ENCODE results near the gene COASY.

COASY gene

DNA sequence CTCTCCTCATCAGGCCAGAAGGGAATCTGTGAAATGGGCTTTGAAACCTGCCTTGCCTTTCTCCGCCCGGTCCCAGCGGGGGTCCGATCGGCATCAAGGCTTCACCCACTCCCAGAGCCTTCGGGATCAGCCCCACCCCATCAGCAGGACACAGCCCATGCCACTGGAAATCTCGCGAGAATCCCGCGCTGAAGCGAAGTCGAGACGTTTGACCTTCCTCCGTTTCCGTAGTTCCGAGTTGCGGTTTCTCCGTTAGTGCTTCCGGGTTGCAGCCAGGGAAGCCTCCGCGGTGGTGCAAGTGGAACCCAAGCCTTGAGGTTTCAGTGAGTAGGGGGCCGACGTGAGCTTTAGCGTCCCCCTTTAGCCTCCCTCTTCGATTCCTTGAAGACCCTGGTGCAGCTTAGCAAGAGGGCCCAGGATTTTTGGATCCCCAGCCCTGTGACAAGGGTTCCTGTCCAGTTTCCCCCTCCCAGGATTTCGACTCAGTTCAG, at the start of gene COASY:
Gene COASY (plus strand): TSS at position 252 of the 491 bp plus-strand sequence. CDS start 475 bp downstream, outside the sequence.
- DNase-seq: peak; percentile 96

DNA sequence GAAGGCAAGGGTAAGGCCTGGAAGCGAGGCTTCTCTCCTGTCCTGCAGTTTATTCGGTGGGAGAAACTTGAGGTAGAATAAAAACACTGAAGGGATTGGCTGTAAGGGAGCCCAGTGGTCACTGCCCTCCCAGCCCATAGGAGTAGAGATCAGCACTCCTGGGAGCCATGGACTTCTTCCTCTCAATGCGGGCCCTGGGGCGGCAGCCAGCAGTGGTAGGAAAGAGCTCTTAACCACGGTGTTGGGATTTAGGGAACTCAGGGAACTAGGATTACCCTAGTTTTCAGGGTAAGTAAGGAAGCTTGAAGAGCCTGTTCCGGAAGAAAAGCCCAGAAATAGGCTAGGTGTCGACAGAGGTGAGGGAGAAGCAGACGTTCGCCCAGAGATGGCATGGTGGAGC, 49.7 kb upstream of the COASY start:
- DNase-seq: no peak

DNA sequence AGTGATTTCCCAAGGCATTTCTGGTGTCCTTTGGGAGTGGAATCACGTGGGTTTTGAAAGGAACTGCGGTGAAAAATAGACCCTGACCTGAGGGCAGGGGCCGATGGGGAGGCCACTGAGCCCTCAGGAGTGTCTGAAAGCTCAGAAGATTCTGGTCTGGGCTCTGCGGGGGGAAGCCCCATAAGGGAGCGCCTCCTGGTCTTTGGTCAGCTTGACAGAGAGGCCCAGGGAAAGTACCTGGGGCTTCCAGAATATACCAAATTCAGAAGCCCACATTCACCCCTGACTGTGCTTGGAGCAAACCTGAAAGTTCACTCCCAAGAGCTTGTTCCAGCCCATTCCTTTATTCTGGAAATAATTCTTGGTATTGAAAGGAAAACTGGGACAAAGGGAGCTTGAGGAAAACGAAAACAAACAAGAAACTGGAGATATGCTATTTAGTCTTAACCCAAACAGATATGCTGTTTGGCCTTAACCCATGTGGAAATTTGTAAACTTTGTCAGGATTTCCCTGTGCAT, 49.2 kb upstream of the COASY start:
- no peak for DNase-seq

DNA sequence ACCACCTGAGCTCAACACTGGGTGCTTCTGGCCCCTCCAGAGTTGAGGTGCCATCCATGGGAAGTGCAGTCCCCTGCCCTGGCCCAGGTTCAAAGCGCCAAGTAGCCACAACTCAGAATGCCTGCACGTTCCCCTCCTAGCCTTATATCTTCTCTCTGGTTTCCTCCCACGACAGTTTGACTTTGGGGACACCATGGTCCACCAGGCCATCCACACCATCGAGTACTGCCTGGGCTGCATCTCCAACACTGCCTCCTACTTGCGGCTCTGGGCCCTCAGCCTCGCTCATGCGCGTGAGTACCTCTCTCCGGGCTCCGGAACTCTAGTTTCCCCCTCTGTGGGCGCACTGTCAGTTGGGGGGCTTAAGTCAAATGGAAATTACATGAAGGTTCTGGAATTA, 48.3 kb upstream of the COASY start:
- no peak for DNase-seq

DNA sequence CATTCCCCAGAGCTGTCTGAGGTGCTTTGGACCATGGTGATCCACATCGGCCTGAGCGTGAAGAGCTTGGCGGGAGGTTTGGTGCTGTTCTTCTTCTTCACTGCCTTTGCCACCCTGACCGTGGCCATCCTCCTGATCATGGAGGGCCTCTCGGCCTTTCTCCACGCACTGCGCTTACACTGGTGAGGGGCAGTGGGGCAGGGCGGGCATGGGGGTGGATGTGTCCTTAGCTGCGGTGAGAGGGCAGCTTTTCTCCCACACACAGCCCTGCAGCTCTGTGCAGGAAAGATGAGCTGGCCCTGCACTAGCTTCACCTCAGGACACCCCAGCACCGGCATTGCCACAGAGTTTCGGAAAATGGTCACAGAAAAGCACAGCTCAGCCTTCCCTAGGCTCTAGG, 47.7 kb upstream of the COASY start:
- DNase-seq: no peak

DNA sequence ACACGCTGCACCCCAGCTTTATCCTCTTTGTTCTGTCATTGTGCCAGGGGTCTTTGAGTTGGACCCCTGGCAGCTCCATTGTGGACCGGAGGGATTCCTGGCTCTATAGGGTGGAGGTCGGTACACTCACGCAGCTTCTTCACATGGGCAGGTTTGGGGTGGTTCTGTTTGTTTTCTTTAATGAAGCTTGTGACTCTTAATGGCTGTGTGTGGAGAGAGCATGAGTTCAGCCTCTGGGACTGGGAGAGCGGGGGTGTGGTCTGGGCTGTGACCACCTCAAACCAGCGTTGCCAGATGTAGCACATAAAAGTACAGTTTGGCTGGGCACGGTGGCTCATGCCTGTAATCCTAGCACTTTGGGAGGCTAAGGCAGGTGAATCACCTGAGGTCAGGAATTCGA, 47.1 kb upstream of the COASY start:
- no peak for DNase-seq

DNA sequence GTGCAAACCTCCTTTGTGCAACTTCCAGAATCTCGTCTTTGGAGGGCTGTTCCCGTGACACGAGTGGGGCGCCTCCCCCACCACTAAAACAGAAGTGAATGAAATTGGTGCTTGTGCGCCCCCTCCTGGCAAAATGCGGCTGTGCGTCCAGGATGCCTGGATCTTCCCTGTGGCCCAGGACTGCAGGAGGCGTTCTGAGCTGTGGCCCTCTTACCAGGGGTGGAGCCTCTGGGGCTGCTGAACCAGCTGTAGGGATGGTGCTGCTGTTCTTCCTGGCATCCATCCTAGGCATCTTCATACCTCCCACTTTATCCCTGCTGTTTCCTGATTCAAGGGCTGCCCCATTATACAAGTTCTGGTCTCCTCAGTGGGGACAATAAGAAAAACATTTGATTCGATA, 44.4 kb upstream of the COASY start:
- DNase-seq: peak; percentile 78

DNA sequence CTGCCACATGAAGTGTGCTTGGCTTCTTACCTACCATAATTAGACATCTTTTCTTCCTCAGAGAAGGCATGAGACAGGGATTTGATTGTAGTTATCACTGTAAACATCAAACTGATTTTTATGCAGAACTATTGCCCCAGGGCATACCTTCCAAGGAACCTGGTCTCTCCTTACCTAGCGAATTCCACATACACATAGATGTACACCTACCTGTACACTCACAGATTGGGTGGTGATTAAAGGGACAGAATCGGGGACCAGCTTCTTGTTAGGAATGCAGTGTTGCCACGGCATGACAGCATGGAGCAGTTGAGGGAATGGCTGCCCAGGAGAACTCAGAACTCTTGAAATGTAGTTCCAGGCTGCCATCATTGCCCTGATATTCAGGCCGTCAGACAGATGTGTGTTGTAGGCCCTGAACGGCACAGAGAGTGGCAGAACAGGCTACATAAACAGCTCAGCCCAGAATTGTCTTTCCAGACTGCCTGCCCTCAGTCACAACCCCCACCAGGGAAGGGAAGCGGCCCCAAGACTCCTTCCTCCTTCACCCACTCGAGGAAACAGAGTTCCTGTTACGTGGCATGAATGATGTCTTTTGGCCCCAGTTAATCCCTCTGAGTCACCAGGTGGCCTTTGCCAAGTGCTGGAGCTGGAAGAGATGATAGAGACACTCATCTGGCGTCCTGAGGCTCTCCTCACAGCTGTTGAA, 43.7 kb upstream of the COASY start:
- no peak for DNase-seq

DNA sequence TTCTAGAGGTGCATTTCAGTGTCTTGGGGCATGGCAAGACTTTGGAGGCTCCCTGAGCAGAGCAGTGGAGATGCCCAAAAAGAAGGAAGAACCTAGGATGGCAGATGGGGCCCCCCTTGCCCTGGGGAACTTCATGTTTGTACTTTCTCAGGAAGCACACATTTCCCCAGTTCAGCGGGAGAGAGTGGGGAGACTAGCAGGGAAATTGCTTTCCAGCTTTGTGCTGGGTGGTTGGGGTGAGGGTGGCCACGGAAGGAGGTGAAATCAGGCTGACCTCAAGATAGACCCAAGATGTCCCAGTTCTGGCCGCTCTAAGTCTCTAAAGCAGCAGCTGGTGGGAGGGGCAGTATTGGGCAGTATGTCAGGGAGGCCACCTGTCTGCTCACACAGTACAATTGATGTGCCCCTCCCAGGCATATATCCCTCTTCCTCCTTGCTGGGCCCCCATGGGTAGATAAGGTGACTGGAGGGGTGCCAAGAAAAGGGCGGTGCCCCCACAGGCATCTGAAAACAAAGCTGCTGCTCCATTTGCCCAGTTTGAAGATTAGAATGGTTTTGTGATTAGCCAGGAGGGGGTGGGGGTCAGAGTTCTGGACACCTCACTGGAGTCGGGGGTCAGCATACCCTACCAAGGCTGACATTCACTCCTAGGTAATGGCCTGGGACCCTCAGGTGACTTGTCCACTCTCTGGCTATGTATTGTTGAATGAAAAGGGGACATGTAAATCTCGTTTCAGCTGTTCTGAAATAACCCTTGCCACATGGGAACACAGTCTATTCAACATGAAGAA, 43.0 kb upstream of the COASY start:
- DNase-seq: no peak

DNA sequence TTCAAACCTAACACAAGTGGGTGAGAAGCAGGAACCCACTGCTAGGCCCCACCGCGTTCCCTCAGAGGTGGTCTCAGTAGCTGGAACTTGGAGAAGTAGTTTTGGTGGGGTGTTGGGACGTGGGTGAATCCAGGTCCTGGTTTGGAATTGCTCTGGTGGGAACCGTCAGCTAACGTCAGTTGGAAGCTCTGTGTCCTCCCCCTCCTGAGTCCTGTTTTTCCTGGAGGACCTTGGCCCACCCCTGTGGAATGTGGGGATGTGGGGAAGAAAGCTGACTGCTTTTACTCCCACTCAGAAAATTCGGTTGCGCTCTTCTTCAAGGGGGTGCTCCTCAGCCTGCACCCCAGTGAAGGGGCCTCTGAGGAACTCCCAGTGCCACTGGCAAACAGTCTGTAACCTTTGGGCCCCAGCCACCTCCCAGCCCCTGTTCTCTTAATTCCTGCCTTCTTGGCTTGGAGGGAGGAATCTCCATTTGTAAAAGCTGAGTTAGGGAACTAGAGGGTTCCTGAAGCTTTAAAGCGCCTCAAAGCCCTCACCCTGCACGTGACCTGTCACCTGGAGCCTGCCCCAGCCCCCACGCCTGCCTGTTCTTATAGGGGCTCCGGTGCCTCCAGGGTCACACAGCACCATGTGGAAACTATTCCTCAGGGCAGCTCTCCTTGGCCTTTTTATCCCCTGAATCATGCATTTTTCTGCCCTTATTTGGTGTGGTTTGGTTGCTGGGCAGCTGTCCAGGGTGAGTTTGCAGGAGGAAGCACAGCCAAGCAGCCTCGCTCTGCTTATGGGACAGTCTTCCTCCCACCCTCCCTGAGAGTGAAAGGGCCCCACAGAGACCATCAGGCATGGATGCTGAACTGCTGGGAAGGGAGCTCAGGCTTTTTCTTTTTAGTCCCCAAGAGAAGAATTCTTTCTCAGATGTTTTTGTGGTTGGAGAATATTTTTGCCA, 42.1 kb upstream of the COASY start:
- DNase-seq: no peak

DNA sequence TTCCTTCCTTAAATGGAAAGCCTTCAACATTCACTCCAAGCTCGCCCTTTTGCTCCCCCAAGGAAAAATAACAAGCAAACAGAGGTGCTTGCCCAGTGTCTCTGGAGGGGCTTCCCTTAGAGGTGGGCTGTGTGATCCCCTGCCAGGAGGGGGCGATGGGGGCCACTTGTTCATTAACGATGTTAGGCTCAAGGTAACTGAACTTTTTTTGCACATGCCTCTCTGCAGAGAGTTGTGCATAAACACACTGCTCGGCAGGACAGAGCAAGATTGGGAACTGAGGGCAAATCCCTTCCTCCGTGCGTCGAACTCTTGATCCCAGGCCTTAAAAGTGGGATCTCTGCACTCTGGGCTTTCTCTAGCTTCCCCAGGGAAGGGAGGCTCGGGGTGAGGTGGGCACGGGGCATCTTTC, 41.4 kb upstream of the COASY start:
- DNase-seq: peak; percentile 32

DNA sequence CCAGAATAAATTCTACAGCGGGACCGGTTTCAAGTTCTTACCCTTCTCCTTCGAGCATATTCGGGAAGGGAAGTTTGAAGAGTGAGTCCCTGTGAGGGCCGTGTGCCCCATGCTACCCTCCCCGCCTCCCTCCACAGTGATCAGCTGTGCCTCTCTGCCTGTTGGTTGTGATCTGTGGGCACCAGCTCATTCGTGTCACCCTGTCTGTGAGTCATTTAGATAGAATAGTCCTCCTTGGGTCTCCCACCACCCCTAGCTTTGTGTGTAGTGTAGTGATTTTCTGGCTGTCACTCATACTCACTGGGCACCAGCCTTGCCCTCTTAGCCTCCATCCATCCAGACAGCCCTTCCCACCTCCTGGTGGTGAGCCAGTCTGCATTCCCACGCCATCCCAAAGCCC, 40.9 kb upstream of the COASY start:
- peak; percentile 45 for DNase-seq

DNA sequence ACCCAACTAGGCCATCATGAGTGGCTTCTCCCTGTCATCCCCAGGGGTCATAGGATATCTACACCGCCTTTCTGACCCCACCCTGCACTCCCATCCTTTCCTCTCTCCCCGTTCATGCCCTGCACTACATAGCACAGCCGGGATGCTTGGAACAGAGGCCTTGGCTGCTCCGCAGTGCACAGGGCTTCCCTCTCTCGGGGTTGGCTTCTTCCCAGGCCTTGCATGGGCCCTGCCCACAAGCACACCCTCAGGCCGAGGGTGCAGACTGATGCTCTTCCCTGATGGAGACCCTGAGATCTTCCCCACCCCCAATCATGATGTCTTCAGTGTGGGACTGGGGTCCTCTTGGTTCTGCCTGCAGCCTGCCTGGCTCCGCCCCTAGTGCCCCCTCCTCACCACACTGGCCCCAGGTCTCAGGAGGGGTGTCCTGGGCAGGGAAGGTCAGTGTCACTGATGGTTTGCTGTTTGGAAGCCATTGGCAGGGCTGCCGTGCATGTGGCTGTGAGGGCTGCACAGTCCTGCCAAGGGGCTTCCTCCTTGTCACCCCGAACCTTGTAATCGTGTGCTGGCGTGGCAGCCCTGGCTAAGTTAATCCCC, 40.2 kb upstream of the COASY start:
- no peak for DNase-seq

DNA sequence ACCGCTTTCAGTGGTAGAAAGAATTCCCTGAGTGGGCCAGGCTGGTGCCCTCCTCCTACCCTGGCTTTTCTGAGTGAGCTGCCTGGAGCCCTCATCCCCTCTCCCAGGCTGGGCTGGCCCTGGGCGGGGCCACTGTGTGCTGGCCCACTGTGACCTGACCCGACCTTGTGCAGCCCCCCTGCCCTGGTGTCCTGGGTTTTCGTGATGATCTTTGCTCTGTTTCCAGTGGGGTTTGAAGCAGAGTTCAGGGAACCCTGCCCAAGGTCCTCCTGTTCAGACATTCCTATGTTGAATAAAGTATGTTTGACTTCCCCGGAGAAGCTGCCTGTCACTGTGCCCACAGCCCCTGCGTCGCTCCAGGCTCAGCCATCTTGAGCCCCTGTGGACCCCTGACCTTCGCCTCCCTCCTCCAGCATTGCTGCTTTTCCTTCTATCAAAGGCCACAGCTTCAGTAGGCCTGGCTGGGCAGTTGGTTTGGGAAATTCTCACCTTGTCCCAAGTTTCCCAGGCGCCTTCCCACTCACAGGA, 39.6 kb upstream of the COASY start:
- DNase-seq: no peak

DNA sequence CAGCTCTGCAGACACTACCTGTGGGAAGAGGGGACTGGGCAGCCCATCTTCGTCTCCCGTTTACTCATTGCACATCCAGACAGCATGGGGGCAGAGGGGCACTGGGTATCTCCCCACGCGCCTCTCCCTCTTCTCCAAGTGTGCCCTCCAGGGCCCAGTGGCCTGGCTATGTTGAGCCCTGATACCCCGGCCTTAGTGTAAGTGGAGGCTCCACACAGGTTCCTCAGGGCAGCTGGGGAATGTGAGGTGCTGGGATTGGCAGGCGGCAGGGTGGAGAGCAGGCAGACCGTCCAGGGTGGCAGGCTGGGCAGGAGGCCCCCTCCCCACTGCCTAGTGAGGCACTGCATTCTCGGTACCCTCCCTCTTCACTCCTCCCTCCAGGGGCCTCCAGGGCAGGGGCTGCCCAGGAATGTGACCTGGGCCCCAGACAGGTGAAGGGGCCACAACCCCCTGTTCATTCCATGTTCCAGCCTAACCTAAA, 39.1 kb upstream of the COASY start:
- no peak for DNase-seq

DNA sequence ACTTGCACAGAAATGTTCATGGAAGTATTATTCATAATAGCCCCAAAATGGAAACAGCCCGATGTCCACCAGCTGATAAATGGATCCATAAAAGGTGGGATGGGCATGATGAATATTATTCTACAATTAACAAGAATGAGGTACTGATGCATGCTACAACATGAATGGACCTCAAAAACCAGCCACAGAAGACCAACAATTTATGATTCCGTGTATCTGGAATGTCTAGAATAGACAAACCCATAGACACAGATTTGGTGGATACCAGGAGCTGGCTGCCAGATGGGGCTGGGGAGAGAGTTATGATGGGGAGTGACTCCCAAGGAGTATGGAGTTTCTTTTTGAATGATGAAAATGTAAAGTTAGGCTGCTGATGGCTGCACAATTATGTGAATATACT, 36.7 kb upstream of the COASY start:
- no peak for DNase-seq

DNA sequence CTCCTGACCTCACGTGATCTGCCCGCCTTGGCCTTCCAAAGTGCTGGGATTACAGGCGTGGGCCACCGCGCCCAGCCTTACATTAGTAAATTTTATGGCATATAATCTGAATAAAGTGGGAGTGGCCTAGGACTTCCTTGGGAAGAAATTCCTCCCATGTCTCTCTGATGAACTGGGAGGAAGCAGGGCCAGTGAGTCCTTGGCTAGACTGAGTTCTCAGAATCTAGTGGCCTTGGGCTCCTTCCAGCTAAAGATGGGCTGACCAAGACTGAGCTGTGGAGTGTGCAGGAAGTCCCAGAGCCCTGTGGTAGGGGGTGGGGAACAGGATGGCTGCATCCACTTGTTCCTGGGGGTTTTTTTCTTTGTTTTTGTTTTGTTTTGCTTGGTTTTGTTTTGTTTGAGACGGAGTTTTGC, 35.9 kb upstream of the COASY start:
- DNase-seq: no peak

DNA sequence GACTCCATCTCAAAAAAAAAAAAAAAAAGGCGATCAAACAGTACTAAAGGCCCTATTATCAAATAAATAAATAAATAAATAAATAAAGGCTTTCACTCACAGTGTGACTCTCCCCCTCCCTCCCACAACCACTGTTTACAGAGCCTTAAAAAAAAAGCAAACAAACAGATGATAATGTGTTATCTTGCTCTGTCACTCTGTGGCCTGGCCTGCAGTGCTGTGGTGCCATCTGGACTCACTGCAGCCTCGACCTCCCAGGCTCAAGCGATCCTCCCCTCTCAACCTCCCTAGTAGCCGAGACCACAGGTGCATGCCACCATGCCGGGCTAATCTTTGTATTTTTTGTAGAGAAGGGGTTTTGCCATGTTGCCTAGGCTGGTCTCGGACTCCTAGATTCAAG, 34.0 kb upstream of the COASY start:
- no peak for DNase-seq

DNA sequence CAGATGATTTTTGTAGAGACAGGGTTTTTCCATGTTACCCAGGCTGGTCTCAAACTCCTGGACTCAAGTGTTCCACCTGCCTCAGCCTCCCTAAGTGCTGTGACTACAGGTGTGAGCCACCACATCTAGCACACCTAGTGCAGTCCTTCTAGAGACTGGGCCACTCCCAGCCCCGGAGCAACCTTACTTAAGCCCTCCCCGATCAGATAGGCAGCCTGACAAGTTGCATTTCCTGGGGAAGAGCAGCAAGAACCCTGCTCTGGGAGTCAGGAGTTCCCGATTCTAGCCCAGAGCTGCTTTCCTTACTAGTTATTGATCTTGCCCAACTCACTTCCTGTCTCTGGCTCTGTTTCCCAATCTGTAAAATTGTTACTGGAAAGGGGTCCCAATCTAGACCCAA, 32.9 kb upstream of the COASY start:
- DNase-seq: no peak

DNA sequence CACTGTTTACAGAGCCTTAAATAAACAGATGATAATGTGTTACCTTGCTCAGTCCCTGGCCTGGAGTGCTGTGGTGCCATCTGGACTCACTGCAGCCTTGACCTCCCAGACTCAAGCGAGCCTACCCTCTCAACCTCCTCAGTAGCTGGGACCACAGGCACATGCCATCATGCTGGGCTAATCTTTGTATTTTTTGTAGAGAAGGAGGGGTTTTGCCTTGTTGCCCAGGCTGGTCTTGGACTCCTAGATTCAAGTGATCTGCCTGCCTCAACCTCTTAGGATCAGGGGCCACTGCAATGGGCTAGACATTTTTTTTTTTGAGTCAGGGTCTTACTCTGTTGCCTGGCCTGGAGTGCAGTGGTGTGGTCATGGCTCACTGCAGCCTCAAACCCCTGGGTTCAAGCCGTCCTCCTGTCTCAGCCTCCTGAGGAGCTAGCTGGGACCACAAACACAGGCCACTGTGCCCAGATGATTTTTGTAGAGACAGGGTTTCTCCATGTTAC, 30.9 kb upstream of the COASY start:
- DNase-seq: no peak

DNA sequence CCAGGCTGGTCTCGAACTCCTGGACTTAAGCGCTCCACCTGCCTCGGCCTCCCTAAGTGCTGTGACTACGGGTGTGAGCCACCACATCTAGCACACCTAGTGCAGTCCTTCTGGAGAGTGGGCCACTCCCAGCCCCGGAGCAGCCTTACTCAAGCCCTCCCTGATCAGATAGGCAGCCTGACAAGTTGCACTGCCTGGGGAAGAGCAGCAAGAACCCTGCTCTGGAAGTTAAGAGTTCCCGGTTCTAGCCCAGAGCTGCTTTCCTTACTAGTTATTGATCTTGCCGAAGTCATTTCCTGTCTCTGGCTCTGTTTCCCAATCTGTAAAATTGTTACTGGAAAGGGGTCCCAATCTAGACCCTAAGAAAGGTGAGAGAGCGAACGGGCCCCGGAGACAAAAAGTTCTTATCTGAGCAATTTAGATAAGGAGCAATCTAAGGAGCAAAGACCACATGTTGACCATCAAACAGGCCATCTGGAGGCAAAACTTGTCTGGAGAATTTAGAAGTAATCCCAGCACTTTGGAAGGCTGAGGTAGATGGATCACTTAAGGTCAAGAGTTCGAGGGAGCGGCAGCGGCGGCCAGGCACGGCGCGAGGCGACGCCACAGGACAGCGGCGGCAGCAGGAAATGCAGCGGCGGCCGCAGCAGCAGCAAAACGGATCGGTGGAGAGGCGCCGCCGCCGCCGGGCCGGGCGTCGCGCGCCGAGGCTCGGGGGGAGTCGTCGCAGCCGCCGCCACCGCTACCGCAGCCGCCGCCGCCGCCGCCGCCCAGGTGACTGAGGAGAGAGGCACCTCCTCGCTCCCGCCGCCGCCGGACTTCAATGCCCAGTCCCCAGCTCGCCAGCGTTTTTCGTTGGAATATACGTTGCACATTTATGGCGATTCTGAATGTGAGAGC, 30.2 kb upstream of the COASY start:
- DNase-seq: peak; percentile 57

Data from activated CD4-positive, alpha-beta T cell treated with anti-CD3 and anti-CD28 coated beads, Interleukin-10, Interleukin-2, amounts not matched to agents 100 ng/mL and 50 ng/mL, durations not matched to agents 16 hours and 8 hours (primary cell).